HCT116 (cell line): Measurements from ENCODE around the gene PLXNB3.

ENCODE experiments used
- ATF3 ChIP-seq: IDR thresholded peaks from 2 replicates; pipeline ENCODE4 v1.6.1; 2012
- CBX3 ChIP-seq: IDR thresholded peaks from 2 replicates; pipeline ENCODE4 v1.6.1; 2012; ENCODE audit warnings: low read depth
- CTCF ChIP-seq, 3 experiments: fragments of 200-600 bp in 1 of 3; sonication (generic) in 1 of 3; IDR thresholded peaks in 2 of 3; conservative IDR thresholded peaks in 1 of 3; 2 replicates each; pipeline ENCODE4 v1.5.1; 2012 to 2017; ENCODE audit warnings: low read depth in 2 of 3, low read length in 2 of 3, antibody characterized with exemption in 1 of 3, borderline replicate concordance in 1 of 3, control low read depth in 1 of 3, mild to moderate bottlenecking in 1 of 3, mixed read lengths in 1 of 3, mixed run types in 1 of 3, moderate library complexity in 1 of 3; ENCODE audit not compliant: insufficient read depth in 1 of 3
- EZH2 ChIP-seq: fragments of 200-600 bp; sonication (generic); IDR thresholded peaks from 2 replicates; pipeline ENCODE4 v1.6.1; 2017; ENCODE audit warnings: antibody characterized with exemption, mixed run types
- EZH2phosphoT487 ChIP-seq: fragments of 200-600 bp; IDR thresholded peaks from 2 replicates; pipeline ENCODE4 v1.6.1; 2018; ENCODE audit warnings: antibody characterized with exemption, borderline replicate concordance
- FOSL1 ChIP-seq: IDR thresholded peaks from 2 replicates; pipeline ENCODE4 v1.6.1; 2012; ENCODE audit warnings: low read depth
- JUND ChIP-seq: IDR thresholded peaks from 2 replicates; pipeline ENCODE4 v1.6.1; 2012
- POLR2A ChIP-seq: IDR thresholded peaks from 2 replicates; pipeline ENCODE4 v1.7.0; 2011; ENCODE audit warnings: borderline replicate concordance; ENCODE audit not compliant: insufficient read depth, insufficient read length; ENCODE audit errors: extremely low read depth
- POLR2AphosphoS5 ChIP-seq: IDR thresholded peaks from 2 replicates; pipeline ENCODE4 v1.6.1; 2011; ENCODE audit warnings: mild to moderate bottlenecking, low read depth, low read length, moderate library complexity
- RAD21 ChIP-seq: IDR thresholded peaks from 2 replicates; pipeline ENCODE4 v1.6.1; 2012; ENCODE audit warnings: low read depth, mild to moderate bottlenecking
- SP1 ChIP-seq: IDR thresholded peaks from 2 replicates; pipeline ENCODE4 v1.6.1; 2012; ENCODE audit warnings: low read depth
- TCF7L2 ChIP-seq: IDR thresholded peaks from 2 replicates; pipeline ENCODE4 v1.7.0; 2011; ENCODE audit warnings: borderline replicate concordance, inconsistent platforms; ENCODE audit not compliant: insufficient read depth, insufficient read length; ENCODE audit errors: extremely low read depth
- YY1 ChIP-seq: IDR thresholded peaks from 2 replicates; pipeline ENCODE4 v1.6.1; 2011; ENCODE audit warnings: low read length, low read depth, moderate library complexity, mild to moderate bottlenecking; ENCODE audit not compliant: insufficient replicate concordance; ENCODE audit errors: extremely low read depth
- TF ChIP-seq, protein P1 (sequence below): IDR thresholded peaks from 2 replicates; pipeline ENCODE4 v1.6.1; 2012; ENCODE audit warnings: low read depth

DNA sequence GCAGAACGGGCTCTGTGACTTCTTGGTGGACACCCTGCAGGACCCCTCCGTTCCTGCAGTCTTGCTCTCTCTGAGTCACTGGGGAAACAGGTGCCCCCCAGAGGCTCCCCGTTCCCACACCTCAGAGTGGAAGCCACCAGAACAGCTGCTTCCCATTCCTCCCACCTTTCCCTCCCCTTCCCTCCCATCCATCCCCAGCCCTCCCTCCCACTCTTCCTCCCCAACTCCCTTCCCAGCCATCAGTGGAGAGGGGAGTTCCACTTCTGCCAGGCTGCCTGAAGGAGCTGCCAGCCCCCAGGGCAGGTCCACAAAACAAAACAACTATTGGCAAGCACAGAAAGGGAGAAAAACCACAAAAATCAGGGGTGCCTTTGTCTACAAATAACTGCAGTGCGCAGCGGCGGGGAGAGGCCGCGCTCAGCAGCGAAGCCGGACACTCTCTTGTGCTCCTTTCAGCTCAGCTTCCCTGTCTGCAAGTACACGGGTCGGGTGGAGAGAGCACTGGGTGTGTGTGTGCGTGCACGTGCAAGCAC is 38.5 kb downstream of the PLXNB3 start:
- TF ChIP-seq CTCF (IDR thresholded peaks at IDR 0.05 in 2 of 3, conservative IDR thresholded peaks at IDR 0.05 in 1 of 3; ENCODE audit: borderline replicate concordance in 1 of 3, insufficient read depth in 1 of 3, low read depth in 2 of 3, low read length in 2 of 3) (no peak), SP1 (no peak), EZH2 (no peak), EZH2phosphoT487 (no peak), TCF7L2 (no peak), RAD21 (no peak), FOSL1 (no peak), POLR2A (no peak), JUND (no peak), CBX3 (no peak), POLR2AphosphoS5 (no peak), ATF3 (no peak), YY1 (no peak)
- TF ChIP-seq, protein P1, sequence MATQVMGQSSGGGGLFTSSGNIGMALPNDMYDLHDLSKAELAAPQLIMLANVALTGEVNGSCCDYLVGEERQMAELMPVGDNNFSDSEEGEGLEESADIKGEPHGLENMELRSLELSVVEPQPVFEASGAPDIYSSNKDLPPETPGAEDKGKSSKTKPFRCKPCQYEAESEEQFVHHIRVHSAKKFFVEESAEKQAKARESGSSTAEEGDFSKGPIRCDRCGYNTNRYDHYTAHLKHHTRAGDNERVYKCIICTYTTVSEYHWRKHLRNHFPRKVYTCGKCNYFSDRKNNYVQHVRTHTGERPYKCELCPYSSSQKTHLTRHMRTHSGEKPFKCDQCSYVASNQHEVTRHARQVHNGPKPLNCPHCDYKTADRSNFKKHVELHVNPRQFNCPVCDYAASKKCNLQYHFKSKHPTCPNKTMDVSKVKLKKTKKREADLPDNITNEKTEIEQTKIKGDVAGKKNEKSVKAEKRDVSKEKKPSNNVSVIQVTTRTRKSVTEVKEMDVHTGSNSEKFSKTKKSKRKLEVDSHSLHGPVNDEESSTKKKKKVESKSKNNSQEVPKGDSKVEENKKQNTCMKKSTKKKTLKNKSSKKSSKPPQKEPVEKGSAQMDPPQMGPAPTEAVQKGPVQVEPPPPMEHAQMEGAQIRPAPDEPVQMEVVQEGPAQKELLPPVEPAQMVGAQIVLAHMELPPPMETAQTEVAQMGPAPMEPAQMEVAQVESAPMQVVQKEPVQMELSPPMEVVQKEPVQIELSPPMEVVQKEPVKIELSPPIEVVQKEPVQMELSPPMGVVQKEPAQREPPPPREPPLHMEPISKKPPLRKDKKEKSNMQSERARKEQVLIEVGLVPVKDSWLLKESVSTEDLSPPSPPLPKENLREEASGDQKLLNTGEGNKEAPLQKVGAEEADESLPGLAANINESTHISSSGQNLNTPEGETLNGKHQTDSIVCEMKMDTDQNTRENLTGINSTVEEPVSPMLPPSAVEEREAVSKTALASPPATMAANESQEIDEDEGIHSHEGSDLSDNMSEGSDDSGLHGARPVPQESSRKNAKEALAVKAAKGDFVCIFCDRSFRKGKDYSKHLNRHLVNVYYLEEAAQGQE, result no peak
